HG02678 (cell line): ENCODE measurements around the gene HNRNPA3.
"Not testable (repeated sequence)": the region's sequence is repeated elsewhere in the genome, so short reads cannot be mapped to it uniquely, and the experiment has no call there.

Experiments
- ATAC-seq: cut with Tn5 transposase; IDR thresholded peaks from one replicate; pipeline ENCODE4 v1.9.1; 2021; ENCODE audit warnings: mild to moderate bottlenecking, moderate library complexity; ENCODE audit not compliant: unreplicated experiment

The HNRNPA3 gene

DNA sequence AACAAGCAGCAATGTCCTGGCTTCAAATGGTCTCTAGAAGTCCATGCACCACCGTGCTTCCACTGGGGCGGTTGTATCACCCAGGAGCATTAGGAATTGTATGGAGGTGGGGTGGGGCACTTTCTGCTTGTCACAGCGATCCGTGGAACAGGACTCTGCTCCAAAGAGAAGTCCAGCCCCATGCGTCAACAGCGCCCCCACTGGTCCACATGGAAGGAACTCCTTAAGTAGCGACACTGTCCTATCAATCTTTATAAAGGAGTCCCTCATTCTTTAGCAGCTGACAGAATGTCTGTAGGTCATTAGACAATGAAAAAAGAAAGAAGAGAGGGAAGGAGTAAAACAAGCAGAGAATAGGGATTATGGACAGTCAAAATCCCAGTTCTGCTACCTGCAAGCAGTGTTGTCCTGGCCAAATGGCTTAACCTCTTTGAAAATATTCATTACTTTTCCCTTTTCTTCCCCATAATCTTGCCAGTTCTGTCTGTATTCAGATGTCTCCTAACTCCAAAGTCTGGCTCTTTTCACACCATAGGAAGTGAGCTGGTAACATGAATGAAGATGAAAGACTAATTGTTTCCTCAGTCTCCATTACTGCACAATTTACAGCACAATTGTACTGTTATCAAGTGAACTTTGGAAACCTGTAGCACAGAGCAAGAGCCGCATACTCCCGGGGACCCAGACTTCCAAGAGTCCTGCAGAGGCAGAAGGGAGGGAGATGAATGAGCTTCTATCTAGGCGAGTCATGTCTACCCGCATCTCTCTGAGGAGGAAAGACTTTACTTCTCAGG, 42.0 kb downstream of the HNRNPA3 start:
- ATAC-seq, result no peak

DNA sequence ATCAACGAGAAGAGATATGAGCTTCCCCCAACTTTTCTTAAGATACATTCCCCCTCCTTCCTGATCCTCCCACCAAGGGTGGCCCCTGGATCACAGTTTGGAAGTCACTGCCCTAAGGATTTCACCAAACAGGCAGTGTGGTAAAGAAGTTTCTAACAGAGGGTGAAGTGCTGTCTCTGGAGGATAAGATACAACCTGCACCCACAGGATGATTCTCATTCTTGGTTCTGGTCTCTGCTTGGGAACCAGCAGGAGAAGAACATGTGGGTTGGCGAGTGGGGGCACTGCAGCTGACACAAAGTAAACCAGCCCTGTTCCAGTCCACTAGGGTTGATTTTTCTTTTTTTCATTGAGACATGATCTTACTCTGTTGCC, 42.6 kb downstream of the HNRNPA3 start:
- no peak for ATAC-seq

DNA sequence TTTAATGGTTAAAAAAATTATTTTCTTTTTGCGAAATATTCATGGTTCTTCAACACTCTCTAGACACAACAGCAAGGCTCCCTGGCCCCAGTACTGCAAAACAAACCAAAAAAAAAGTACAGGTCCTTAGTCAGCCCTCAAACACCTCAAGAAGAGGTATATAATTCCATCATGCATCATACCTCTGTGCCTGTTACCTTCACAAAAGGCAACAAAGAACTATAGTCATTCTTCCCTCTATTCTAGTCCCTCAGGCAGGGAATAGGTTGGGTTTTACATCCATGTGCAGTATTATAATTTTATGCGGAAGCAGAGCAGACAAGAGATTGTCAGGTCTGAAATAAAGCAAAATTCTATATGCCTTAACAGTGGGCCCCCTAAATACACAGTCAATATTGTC, 43.4 kb downstream of the HNRNPA3 start:
- ATAC-seq, result no peak

DNA sequence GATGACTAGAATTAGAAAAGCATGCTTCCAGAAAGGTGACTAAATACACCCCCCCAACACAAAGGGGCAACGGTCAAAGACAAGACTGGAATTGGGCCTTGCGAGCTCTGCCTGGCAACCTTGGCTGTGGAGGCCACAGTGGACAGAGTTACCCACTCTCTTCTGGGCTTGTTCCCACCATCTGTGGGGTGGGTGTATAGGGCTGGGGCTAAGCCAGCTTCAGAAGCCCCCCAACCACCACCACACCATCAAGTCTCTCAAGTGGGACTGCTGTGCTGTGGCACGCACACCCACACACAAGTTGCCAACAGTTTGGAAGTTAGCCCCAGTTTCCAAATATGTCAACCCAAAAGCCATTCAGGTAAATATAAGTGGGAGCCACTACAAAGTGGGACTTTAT, 44.1 kb downstream of the HNRNPA3 start:
- ATAC-seq, result no peak

DNA sequence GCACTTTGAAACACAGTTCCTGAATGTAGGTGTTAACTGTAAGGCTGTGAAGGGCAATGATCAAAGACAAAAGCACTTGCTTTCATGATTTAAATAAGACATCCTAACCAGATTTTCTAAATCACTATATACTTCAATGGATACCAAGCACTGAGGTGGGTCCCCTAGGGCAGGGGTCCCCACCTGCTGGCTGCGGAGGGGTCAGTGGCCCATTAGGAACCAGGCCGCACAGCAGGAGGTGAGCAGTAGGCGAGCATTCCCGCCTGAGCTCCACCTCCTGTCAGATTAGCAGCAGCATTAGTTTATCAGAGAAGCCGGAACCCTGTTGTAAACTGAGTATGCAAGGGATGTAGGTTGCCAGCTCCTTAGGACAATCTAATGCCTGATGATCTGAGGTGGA, 44.9 kb downstream of the HNRNPA3 start:
- ATAC-seq, result no peak

DNA sequence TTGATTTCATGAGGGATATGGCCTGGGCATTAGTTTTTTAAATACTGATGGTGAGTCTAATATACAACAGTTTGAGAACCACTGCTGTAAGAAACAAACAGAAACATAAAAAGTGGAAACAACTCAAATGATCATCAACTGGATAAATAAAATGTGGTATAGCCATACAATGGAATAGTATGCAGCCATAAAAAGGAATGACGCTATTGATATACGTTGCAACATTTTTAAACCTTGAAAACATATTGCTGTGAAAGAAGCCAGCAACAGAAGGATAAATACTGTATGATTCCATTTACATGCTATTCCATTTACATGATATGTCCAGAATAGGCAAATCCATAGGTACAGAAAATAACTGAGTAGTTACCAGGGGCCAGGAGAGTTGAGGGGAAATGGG, 45.5 kb downstream of the HNRNPA3 start:
- no peak for ATAC-seq

DNA sequence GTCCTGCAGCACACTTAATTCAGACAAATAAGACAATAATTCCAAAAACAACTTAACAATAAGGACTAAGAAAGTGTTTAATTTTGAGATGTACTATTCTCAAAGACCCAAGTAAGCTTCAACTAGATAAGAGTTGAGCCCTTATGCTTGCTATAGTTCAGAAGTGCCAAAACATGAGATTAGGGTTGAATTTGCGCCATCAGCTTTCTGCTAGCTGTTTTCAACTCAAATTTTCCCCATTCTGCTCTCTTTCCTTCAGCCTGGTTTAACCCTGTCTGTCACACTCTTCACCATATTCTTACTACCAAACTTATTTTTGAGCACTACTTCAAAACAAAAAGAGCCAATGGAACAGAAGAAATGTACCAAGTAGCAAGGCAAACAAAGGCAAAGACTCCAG, 47.8 kb downstream of the HNRNPA3 start:
- no peak for ATAC-seq

DNA sequence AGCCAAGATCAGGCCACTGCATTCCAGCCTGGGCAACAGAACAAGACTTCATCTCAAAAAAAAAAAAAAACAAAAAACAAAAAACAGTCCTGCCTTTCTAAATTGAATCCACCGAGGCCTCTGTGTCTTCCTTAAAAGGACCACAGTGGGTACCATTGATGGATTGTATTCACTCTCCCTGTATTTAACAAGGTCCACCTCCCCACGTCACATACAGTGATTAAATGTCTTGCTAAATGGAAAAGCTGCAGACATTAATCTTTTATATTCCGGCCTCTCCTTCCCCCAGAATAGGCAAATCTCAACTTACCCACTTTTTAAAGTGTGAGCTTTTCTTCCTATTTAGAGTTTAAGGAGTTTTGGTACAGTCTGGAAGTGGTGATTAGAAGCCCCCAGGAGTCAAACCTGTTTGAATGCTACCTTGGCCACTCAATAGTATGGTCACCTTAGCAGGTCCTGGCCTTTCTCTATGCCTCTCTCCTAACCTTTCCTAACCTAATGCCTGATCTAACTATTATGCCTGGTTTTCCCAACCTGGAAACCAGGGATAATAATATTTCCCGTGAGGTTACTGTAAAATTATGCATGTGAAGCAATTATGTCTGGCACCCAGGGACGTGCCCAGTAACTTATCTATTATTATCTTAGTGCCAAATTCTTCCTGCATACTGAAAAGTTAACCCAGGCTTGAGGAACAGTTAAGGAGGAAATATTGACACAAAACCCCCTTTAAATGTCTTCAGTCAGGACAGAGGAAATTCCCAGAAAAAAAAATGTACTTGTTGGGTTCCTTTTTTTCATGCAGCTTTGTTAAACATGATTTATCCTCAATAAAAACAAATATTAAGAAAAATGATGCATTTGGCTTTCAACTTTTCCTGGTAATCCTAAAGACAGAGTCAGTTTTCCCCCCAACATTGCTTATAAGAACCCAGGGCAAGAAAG, 48.8 kb downstream of the HNRNPA3 start:
- ATAC-seq, result no peak

DNA sequence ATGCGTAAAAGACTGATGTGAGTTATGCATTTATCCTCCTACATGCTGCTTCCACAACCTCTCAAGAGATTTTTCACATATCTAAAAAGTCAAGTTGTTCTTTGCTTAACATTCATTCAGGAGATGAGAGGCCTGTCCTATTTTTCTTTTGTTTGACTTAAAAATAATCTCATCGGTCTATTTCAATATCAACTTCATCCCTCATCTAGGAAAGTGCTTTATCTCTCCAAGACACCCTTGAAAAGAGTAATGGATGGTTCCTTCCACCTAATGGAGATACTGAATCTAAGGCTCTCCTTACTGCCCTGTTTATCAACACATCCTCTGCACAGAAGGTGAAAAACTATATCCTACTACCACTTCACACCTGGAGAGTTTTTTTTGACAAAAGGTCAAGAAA, 49.5 kb downstream of the HNRNPA3 start:
- no peak for ATAC-seq

DNA sequence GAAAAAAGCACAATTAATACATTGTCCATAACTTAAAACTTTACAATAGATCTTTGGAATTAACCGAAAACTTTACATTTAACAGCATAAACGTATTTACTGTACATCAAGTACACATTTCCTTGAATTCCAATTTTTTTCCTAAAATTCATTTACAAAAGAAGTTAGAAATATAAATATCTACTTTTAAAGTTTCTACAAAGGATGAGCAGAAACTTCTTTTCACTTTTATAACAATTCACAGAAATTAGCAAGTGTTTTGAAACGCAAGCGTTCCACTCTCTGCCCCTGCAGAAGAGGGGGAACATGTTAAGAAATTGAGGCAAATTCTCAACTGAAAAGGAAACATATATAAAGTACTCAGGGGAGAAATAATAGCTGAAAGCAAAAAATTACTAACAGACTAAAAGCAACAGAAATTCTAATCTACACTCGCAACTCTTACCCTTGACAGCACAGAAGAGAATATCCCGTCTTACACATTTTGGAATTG, 50.4 kb downstream of the HNRNPA3 start:
- ATAC-seq, result no peak

DNA sequence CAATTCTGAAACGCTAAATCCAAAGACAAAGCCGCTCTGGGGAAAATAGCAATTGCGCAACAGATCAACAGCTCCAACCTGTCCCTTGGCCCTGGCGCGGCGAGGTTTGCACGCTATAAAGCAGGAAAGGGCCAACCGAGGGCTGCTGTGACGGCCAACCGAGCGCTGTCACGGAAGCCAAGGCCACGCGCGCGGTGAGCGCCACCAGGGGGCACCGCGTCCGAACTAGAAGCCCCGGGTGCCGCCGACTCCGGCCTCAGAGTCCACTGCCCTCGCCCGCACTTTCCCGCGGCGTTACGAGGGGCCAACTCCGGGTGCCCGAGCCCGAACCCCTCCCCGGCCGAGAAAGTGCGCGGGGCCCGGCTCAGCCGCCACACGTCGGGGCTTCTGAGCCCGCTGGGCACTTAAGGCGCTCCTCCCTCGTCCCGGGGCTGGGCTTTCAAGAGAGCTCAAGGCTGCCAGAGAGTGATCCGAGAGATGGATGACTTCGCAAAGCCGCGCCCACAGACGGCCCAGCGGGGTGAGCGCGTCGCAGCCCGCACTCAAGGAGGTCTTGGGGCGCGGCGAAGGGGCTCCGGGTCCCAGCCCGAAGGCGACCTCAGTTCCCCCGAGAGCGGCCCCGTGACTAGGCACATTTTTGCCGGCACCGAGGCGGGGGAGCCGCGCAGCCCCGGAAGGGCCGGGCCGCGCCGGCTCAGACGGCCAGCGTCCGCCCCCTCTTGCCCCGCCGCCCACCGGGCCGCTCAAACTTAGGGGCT, 51.0 kb downstream of the HNRNPA3 start:
- peak; percentile 51 for ATAC-seq

DNA sequence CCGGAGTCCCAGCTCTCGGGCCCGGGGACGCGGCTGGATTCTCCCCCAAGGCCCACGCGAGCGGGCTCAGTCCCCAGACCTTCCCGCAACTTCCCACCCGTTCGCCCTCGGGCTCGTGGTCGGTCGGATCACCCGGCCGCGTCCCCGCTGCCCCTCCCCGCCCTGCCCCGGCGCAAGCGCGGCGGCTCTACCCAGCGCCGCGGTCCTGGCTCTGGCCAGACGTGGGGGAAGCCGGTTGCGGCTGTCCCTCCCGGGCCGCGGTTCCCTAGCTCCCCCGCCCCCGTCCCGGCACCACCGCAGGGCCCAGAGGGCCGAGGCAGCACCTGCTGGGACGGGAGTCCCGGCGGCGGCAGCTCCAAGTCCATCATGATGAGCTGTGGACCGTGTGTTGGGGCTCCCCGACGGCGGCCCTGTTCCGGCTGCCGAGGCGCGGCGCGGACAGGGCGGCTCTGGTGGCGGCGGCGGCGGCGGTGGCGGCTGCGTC, 51.7 kb downstream of the HNRNPA3 start:
- peak; percentile 21 for ATAC-seq

DNA sequence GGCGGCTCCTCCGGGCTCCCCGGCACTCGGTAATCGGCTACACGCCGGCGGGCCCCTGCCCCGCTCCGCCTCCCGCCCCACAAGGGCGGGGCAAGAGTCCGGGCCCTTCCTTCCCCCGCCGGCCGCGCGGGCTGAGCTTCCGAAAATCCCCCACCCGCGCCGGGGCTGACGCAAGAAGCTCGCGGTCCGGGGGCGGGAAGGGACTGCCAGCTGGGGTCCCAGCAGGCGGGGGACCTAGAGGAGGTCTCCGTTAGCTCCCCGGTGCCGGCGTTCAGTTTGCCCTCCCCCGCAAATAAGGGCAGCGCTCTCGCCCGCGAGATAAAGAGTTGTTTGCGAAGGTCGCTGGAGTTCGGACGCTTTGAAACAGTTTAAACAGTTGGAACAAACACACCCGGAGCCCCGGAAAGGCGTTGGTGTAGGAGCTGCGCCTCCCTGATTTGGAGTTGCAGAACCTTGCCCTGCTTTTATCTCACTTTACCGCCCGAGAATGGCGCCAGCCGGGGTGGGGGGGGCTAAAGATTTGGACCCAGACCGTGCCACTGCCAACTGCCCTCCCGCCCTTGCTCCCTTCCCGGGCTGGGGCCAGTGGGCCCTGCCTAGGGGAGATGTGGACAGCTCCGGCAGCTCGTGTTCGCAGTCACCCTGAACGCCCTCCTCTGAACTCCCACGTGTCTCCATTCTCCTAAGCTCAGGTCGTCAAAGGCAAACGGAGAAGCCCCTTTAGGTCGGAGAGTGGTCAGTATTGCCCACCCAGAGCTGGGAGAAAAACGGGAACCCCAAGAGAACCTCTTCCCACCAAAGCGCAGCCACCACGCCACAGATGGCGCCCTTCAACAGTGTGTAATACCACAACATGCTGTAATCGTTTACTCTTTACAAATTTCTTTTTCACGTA, 52.3 kb downstream of the HNRNPA3 start, which contains the start of gene NFE2L2:
NFE2L2 (minus strand) TSS at position 35 of the 895 bp plus-strand sequence. CDS start 151 bp downstream, outside the sequence.
- peak; percentile 63 for ATAC-seq

DNA sequence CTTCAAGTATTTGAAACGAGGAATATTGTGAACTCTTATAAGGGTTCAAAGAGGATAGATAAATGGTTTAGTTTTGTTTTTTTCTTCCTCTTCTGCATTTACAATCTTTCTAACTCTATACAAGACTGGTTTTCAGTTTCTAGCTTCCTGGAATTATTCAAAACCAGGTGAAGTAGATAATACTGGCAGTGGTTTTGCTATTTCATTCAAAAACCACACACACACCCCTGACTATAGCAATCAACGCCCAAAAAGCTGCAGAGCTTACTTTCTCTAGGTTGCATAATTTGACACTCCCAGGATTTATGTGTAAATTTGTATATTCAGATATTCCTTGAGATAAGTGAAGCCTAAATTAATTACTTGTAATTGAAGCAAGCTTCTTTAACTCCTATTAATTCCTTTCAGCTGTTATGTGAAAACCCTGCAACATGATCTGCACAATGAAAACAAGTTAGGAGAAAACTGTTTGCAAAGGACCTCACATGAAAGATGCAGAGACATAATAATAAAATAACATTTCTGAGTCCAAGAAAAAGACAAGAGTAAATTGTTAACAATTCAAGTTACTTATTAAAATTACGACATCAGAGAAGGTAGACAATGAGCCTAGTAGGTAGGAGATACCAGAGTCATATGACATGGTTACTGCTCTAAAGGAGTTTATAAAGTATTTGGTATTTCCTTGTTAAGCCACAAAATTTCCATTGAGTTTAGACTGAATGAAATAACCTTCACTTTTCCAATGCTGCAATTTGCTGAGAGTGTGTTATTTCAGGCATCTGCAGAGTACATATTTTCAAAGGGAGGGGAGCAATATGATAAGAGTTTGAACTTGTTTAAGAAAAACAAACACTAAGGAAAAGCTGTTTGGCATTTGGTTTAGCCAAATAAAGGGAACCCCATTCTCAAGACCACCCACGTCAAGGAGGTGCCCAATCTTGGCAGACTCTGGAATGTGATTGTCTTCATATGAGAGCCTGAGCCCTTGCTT, 53.5 kb downstream of the HNRNPA3 start:
- ATAC-seq, result peak; percentile 11

DNA sequence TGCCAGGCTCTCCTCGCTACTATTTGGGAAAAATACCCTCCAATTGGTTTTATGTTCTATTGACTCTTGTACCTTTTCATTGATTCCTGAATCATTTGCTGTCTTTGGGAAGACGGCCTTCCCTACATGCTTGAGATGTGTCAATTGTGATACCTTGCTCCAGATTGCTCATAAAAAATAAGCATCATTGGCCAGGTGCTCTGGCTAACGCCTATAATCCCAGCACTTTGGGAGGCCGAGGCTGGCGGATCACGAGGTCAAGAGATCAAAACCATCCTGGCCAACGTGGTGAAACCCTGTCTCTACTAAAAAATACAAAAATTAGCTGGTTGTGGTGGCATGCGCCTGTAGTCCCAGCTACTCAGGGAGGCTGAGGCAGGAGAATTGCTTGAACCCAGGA, 54.4 kb downstream of the HNRNPA3 start:
- ATAC-seq, result not testable (repeated sequence)

DNA sequence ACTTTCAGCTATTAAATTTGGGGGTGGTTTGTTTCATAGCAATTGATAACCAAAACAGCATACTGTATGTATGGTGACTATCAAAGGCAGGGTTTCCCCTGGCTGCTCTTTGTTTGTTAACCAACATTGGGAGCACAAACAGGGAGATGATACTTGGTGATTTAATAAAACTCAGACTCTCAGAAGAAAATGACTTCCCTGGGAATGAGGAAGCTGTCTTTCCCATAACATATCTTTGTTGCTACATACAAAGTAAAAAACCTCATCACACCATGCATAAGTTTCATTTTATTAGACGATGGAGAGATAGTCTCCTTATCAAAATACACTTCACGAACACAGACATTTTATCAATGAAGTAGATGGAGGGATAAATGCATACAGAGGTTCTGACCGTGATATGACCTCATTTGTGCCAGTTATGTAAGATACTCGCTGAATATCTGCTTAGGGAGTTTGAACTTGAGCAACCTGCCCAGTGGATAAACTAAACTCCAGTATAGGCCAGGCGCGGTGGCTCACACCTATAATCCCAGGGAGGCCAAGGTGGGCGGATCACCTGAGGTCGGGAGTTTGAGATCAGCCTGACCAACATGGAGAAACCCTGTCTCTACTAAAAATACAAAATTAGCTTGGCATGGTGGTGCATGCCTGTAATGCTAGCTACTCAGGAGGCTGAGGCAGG, 55.7 kb downstream of the HNRNPA3 start:
- ATAC-seq, result no peak

DNA sequence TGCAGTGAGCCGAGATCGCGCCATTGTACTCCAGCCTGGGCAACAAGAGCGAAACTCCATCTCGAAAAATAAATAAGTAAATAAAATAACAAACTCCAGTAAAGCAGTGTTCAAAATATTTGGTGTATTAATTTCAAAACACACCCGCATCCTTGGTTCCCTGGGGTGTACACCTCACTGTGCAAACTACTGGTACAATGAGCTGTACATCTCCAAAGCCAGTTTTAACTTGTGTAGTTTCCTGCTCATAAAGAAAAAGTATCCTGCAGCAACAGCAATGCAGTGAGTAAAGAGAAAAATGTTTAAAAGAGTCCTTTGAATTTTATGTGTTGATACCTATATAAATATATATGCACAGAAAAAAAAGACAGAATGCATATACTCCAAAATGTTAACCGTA, 56.3 kb downstream of the HNRNPA3 start:
- ATAC-seq, result no peak

DNA sequence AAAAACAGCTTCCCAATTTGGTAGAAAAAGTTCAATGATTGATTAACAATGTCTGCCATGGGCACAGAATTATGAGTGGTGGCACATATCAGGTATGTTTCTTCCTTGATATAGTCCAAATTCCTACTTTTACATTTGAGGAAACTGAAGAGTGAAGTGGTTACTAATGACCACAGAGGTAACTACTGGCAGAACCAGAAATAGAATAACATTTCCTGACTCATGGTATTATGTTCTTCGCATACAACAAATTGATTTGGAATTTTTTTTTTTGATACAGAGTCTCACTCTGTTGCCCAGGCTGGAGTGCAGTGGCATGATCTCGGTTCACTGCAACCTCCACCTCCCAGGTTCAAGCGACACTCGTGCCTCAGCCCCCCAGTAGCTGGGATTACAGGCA, 57.9 kb downstream of the HNRNPA3 start:
- ATAC-seq, result no peak
